Upper lobe of right lung (tissue), 1 donor: ENCODE results near the gene MAPKAP1. TPM values are rescaled to one million over a fixed set of nuclear protein-coding genes. Genes with fewer than 3 reads are reported as not detected.

Experiments
- ATAC-seq: fragments of 200-7000 bp; cut with Tn5 transposase; one replicate; pipeline ENCODE4 v1.9.1; 2020; ENCODE audit warnings: mild to moderate bottlenecking, moderate library complexity
- DNase-seq: peaks from one replicate; pipeline ENCODE4 v3.0.0-alpha.2; 2020
- H3K27ac ChIP-seq: fragments of 200-600 bp; one replicate; pipeline ENCODE4 v1.8.0; 2022
- H3K27me3 ChIP-seq: fragments of 200-600 bp; one replicate; pipeline ENCODE4 v1.8.0; 2022; ENCODE audit warnings: mild to moderate bottlenecking
- H3K36me3 ChIP-seq: fragments of 200-600 bp; one replicate; pipeline ENCODE4 v1.8.0; 2022
- H3K4me1 ChIP-seq: fragments of 200-600 bp; one replicate; pipeline ENCODE4 v1.8.0; 2022
- H3K4me3 ChIP-seq: fragments of 200-600 bp; one replicate; pipeline ENCODE4 v1.8.0; 2022; ENCODE audit warnings: mild to moderate bottlenecking
- H3K9me3 ChIP-seq: fragments of 200-600 bp; one replicate; pipeline ENCODE4 v1.8.0; 2022
- intact Hi-C: fragments of 100-400 bp; cut with DNase I; formaldehyde crosslinking; loops from one replicate; pipeline ENCODE4 v1.11.0; 2022
- total RNA-seq: library from RNA; stranded (reverse); fragmentation: NEBNext Ultra II Directional; extraction: Animal tissue kit (Norgen Biotek cat#: 25700); gene quantifications from one replicate; pipeline ENCODE4 v1.2.1, GENCODE V29; 2021
- TF ChIP-seq, protein P1 (sequence below): fragments of 200-600 bp; IDR thresholded peaks from one replicate; pipeline ENCODE4 v1.8.0; 2022; ENCODE audit warnings: antibody characterized with exemption
- donor health status: DM: no; HTN: yes; CAD: no; lungs with severe emphysema.

The MAPKAP1 gene
- total RNA-seq, 1 donor from 2014 or later = 76.8 TPM

DNA sequence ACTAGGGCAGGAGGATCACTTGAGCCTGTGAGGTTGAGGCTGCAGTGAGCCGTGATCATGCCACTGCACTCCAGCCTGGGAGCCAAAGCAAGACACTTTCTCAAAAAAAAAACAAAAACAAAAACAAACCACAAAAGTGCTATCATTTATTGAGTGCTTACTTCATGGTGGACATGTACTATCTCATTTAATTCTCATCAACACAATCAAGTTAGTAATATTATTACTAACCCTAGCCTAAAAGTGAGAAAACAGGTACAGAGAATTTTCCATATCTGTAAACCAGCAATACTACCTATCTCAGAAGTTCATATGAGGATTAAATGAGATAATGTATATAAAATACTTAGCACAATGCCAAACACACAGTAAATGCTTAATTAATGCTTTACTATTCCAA lies 85.8 kb downstream of the MAPKAP1 start:
- DNase-seq = no peak
- no peak overlapping the region for H3K27ac ChIP-seq
- no peaks in the 10 kb centered on the region for H3K36me3 ChIP-seq
- TF ChIP-seq, protein P1, sequence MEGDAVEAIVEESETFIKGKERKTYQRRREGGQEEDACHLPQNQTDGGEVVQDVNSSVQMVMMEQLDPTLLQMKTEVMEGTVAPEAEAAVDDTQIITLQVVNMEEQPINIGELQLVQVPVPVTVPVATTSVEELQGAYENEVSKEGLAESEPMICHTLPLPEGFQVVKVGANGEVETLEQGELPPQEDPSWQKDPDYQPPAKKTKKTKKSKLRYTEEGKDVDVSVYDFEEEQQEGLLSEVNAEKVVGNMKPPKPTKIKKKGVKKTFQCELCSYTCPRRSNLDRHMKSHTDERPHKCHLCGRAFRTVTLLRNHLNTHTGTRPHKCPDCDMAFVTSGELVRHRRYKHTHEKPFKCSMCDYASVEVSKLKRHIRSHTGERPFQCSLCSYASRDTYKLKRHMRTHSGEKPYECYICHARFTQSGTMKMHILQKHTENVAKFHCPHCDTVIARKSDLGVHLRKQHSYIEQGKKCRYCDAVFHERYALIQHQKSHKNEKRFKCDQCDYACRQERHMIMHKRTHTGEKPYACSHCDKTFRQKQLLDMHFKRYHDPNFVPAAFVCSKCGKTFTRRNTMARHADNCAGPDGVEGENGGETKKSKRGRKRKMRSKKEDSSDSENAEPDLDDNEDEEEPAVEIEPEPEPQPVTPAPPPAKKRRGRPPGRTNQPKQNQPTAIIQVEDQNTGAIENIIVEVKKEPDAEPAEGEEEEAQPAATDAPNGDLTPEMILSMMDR = no peak
- no peaks in the 10 kb centered on the region for H3K9me3 ChIP-seq
- ATAC-seq = no peak
- H3K4me1 ChIP-seq = peaks cover 2% of the 10 kb centered on the region
- H3K4me3 ChIP-seq = no peak overlapping the region
- H3K27me3 ChIP-seq = no peaks in the 10 kb centered on the region
- intact Hi-C loops = no loop called here

DNA sequence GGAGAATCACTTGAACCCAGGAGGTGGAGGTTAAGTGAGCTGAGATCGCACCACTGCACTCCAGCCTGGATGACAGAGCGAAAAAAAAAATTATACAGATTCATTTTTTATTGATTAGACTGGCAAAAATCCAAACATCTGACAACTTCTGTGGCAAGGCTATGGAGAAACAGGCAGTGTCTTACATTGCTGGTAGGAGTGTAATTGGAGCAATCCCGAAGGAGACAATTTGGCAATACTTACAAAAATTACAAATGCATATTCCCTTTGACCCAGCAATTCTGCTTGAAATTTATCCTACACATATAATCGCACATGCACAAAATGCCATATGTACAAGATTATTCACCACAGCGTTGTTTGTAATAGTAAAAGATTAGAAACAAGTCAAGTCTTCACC lies 86.8 kb downstream of the MAPKAP1 start:
- Histone ChIP-seq H3K4me1 (no peaks in the 10 kb centered on the region), H3K9me3 (no peaks in the 10 kb centered on the region), H3K27ac (no peak overlapping the region), H3K4me3 (no peak overlapping the region), H3K27me3 (no peaks in the 10 kb centered on the region), H3K36me3 (no peaks in the 10 kb centered on the region)
- TF ChIP-seq, protein P1 = no peak
- intact Hi-C loops = no loop called here
- no peak for DNase-seq
- no peak for ATAC-seq

DNA sequence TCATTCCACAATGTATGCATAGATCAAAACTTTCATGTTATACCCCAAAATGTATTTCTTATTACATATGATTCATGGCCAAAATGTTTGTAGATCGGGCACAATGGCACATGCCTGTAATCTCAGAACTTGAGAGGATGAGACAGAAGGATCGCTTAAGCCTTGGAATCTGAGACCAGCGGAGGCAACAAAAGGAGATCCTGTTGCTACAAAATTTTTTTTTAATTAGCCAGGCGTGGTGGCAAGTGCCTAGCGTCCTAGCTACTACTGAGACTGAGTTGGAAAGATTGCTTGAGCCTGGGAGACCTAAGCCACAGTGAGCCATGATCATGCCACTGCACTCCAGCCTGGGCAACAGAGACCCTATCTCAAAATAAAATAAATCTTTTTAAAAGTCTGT lies 89.9 kb downstream of the MAPKAP1 start:
- Histone ChIP-seq H3K36me3 (no peaks in the 10 kb centered on the region), H3K9me3 (no peaks in the 10 kb centered on the region), H3K4me1 (no peaks in the 10 kb centered on the region), H3K27ac (no peak overlapping the region), H3K4me3 (no peak overlapping the region), H3K27me3 (no peaks in the 10 kb centered on the region)
- ATAC-seq (no peak), DNase-seq (no peak)
- TF ChIP-seq, protein P1 = no peak
- intact Hi-C loops = no loop called here

DNA sequence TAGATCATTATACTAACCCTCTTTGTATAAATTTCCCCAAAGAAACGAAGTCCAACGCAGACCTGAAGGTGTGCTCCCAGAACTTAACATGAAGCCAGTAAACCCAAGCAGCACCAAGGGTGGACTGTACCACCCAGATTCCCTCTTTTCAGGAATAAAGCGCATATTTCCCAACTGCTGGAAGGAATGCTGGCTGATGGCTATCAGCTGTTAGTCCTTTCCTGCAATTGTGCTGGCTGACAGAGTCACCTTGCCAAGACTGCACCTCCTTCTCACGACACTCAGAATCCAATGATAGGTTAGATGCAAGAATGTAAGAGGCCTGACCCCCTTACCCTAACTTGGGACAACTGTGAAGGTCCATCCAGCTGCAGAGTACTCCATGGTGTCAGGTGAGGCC lies 93.9 kb downstream of the MAPKAP1 start:
- Histone ChIP-seq H3K36me3 (no peaks in the 10 kb centered on the region), H3K27me3 (no peaks in the 10 kb centered on the region), H3K4me1 (peaks cover 3% of the 10 kb centered on the region), H3K9me3 (no peaks in the 10 kb centered on the region), H3K27ac (no peak overlapping the region), H3K4me3 (no peak overlapping the region)
- intact Hi-C loops = no loop called here
- no peak for ATAC-seq
- TF ChIP-seq, protein P1 = no peak
- no peak for DNase-seq

DNA sequence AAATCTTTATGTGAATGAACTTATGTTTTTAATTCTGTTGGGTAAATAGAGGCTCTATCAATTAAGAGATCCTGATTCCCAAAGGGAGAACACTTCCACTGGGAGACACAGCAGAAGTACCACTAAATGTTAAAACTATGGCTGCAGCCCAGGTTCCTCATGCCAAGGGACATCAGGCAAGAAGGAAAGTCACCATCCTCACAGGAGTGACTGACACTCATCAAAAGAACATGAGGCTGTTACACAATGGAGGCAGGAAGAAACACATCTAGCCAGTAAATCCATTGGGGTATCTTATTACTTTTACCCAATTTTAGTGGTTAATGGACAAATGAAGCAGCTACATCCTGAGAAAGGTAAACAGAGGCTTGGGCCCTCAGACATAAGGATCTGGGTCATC lies 94.4 kb downstream of the MAPKAP1 start:
- ATAC-seq (no peak), DNase-seq (no peak)
- intact Hi-C loops = no loop called here
- Histone ChIP-seq H3K4me3 (no peak overlapping the region), H3K9me3 (no peaks in the 10 kb centered on the region), H3K27me3 (no peaks in the 10 kb centered on the region), H3K27ac (no peak overlapping the region), H3K36me3 (no peaks in the 10 kb centered on the region), H3K4me1 (peaks cover 3% of the 10 kb centered on the region)
- TF ChIP-seq, protein P1 = no peak

DNA sequence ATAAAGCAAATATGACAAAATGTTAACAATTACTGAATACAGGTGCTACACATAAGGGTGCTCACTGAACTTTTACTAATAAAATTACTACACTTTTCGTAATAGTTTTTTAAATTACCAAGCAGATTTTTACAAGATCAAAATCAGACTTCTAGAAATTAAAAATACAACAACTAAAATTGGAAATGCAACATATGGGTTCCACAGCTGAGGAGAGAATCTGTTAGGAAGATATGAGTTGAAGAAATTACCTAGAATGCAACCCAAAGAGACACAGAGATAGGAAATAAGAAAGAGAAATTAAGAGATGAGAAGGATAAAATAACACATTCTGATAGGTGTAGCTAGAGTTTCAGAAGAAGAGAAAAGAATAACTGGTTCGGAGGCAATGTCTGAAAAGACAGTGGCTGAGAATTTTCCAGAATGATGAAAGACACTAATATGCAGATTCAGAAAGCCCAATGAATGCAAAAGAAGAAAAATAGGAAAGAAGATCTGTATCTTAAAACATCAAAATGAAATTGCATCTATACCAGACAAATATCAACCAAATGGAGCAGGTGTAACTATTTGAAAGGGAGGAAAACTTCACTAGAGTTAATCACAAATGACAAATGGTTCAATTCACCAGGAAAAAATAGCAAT lies 95.8 kb downstream of the MAPKAP1 start:
- H3K27ac ChIP-seq = no peak overlapping the region
- ATAC-seq (no peak), DNase-seq (no peak)
- no peaks in the 10 kb centered on the region for H3K27me3 ChIP-seq
- H3K4me1 ChIP-seq = peaks cover 3% of the 10 kb centered on the region
- no peak overlapping the region for H3K4me3 ChIP-seq
- intact Hi-C loops = no loop called here
- H3K36me3 ChIP-seq = no peaks in the 10 kb centered on the region
- TF ChIP-seq, protein P1 = no peak
- no peaks in the 10 kb centered on the region for H3K9me3 ChIP-seq
